DND-41 (cell line): ENCODE data around the gene MET.

Experiments
- EZH2 ChIP-seq: IDR thresholded peaks from 3 replicates; pipeline ENCODE4 v1.6.1; 2012; ENCODE audit warnings: borderline replicate concordance, low read depth, mild to moderate bottlenecking, moderate library complexity, low read length, inconsistent platforms; ENCODE audit not compliant: severe bottlenecking
- TF ChIP-seq, protein P1 (sequence below): IDR thresholded peaks from 2 replicates; pipeline ENCODE4 v1.5.1; 2012; ENCODE audit warnings: borderline replicate concordance, low read length, moderate library complexity, mild to moderate bottlenecking; ENCODE audit not compliant: poor library complexity, severe bottlenecking; ENCODE audit errors: extremely low read depth

- TF ChIP-seq, protein P1, sequence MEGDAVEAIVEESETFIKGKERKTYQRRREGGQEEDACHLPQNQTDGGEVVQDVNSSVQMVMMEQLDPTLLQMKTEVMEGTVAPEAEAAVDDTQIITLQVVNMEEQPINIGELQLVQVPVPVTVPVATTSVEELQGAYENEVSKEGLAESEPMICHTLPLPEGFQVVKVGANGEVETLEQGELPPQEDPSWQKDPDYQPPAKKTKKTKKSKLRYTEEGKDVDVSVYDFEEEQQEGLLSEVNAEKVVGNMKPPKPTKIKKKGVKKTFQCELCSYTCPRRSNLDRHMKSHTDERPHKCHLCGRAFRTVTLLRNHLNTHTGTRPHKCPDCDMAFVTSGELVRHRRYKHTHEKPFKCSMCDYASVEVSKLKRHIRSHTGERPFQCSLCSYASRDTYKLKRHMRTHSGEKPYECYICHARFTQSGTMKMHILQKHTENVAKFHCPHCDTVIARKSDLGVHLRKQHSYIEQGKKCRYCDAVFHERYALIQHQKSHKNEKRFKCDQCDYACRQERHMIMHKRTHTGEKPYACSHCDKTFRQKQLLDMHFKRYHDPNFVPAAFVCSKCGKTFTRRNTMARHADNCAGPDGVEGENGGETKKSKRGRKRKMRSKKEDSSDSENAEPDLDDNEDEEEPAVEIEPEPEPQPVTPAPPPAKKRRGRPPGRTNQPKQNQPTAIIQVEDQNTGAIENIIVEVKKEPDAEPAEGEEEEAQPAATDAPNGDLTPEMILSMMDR, result no peak
- no peak for TF ChIP-seq EZH2
Measured at GRCh38 chr7:116629051-116629463, 42.9 kb upstream of the MET start.
